ENCODE measurements around the gene PEPD. TPM values are rescaled to one million over a fixed set of nuclear protein-coding genes. Genes with fewer than 3 reads are reported as not detected.

The PEPD gene
- total and polyA plus RNA-seq, 10 of the 15 experiments (the other 5 are each of a cell fraction or from before 2014, with no cell fraction given), result 1.4 to 52.0 (median 20.2) TPM

GRCh38 chr19:33564836-33565338 is 43.3 kb upstream of the PEPD start (continued):
- TF ChIP-seq E4F1 (IDR thresholded peaks at IDR 0.05; ENCODE audit: borderline replicate concordance, partially characterized antibody) (no peak), POU2F2 (IDR thresholded peaks at IDR 0.05; ENCODE audit: borderline replicate concordance, low read depth, low read length) (no peak)

- in situ Hi-C loops (cut with MboI) (no loop called here), intact Hi-C loops (cut with micrococcal nuclease; ENCODE audit: unreplicated experiment) (no loop called here)
- WGBS (ENCODE audit: insufficient coverage, insufficient replicate concordance, low lambda C conversion rate, missing lambda C conversion rate), result 69% methylated on average over 7 of the region's 7 CpGs
- Histone ChIP-seq H3K9ac (ENCODE audit: control insufficient read depth, insufficient read depth, low read length) (no peak overlapping the region), H3K4me1 (ENCODE audit: control insufficient read depth, insufficient read depth, low read length) (no peaks in the 10 kb centered on the region), H3K27ac (ENCODE audit: control insufficient read depth, insufficient read depth) (no peak overlapping the region), H3K9me3 (replicated peaks; ENCODE audit: control insufficient read depth, insufficient read depth, low read length) (no peaks in the 10 kb centered on the region), H2AFZ (ENCODE audit: control insufficient read depth, low read depth, low read length) (no peak overlapping the region), H3K4me2 (ENCODE audit: control insufficient read depth, insufficient read depth) (no peak overlapping the region), H3K27me3 (replicated peaks in 1 of 2; ENCODE audit: control insufficient read depth in 2 of 2, insufficient read depth in 2 of 2, low read length in 1 of 2) (no peaks in the 10 kb centered on the region), H4K20me1 (ENCODE audit: control insufficient read depth, insufficient read depth) (no peaks in the 10 kb centered on the region), H3K36me3 (ENCODE audit: control insufficient read depth in 2 of 2, insufficient read depth in 2 of 2, low read length in 1 of 2) (no peaks in the 10 kb centered on the region), H3K79me2 (ENCODE audit: control insufficient read depth, insufficient read depth, low read length) (no peaks in the 10 kb centered on the region), H3K4me3 (no peak overlapping the region)
- ChIA-PET CTCF (interaction anchor here (0.7 kb wide), 1 partner anchor 132 kb away, joined by 4 read pairs; no protein-coding TSS in a partner anchor), SMC1A (ENCODE audit: uncharacterized antibody, unreplicated experiment) (no interaction called here), RAD21 (ENCODE audit: unreplicated experiment) (no interaction called here), POLR2A (no interaction called here)
- TF ChIP-seq IKZF2 (IDR thresholded peaks at IDR 0.05), result no peak
- TF ChIP-seq ZBTB33 (IDR thresholded peaks at IDR 0.05), result no peak
- TF ChIP-seq PML (IDR thresholded peaks at IDR 0.05; ENCODE audit: low read length), result no peak
- TF ChIP-seq ATF7 (IDR thresholded peaks at IDR 0.05; ENCODE audit: low read depth), result no peak
- TF ChIP-seq SUZ12 (IDR thresholded peaks at IDR 0.05; ENCODE audit: unreplicated experiment), result no peak
- TF ChIP-seq E2F4 (IDR thresholded peaks at IDR 0.05; ENCODE audit: low read depth, low read length), result no peak
- TF ChIP-seq POU2F2 (IDR thresholded peaks at IDR 0.05; ENCODE audit: borderline replicate concordance, low read depth, low read length), result no peak
- no peak for TF ChIP-seq CREM (IDR thresholded peaks at IDR 0.05; ENCODE audit: low read depth)
- no peak for TF ChIP-seq NR2C2 (IDR thresholded peaks at IDR 0.05; ENCODE audit: borderline replicate concordance, control insufficient read depth, insufficient read length, low read depth)
- TF ChIP-seq NBN (IDR thresholded peaks at IDR 0.05), result no peak
- no peak for TF ChIP-seq SMARCA5 (IDR thresholded peaks at IDR 0.05)
- TF ChIP-seq PBX3 (IDR thresholded peaks at IDR 0.05; ENCODE audit: insufficient replicate concordance, low read depth, low read length), result no peak
- no peak for TF ChIP-seq EGR1 (IDR thresholded peaks at IDR 0.05; ENCODE audit: borderline replicate concordance in 1 of 2, low read depth in 2 of 2, low read length in 2 of 2)
- TF ChIP-seq RAD21 (IDR thresholded peaks at IDR 0.05; ENCODE audit: insufficient read depth, low read depth, low read length), result no peak
- no peak for TF ChIP-seq NFIC (IDR thresholded peaks at IDR 0.05; ENCODE audit: low read depth, low read length)
- no peak for TF ChIP-seq JUND (IDR thresholded peaks at IDR 0.05; ENCODE audit: low read depth, low read length)
- DNase-seq (ENCODE audit: low read depth, low spot score) (no peak), FAIRE-seq (no peak), ATAC-seq (no peak)
- BruUV-seq (replicated peaks), result no TSS peak
These were observed 41.0 kb upstream of the PEPD start for GRCh38 chr19:33562636-33563035.
